ENCODE measurements around the gene COX4I2. TPM values are rescaled to one million over a fixed set of nuclear protein-coding genes. Genes with fewer than 3 reads are reported as not detected.
"Not testable (repeated sequence)": the region's sequence is repeated elsewhere in the genome, so short reads cannot be mapped to it uniquely, and the experiment has no call there.

Gene COX4I2
- total RNA-seq, 1 donor from 2014 or later: 7.9 TPM

- no peak for DNase-seq (ENCODE audit: low spot score)
Measured at GRCh38 chr20:31653561-31653960, 15.8 kb downstream of the COX4I2 start.

GRCh38 chr20:31654534-31654933 lies 16.8 kb downstream of the COX4I2 start:
- DNase-seq (ENCODE audit: low spot score): no peak

DNA sequence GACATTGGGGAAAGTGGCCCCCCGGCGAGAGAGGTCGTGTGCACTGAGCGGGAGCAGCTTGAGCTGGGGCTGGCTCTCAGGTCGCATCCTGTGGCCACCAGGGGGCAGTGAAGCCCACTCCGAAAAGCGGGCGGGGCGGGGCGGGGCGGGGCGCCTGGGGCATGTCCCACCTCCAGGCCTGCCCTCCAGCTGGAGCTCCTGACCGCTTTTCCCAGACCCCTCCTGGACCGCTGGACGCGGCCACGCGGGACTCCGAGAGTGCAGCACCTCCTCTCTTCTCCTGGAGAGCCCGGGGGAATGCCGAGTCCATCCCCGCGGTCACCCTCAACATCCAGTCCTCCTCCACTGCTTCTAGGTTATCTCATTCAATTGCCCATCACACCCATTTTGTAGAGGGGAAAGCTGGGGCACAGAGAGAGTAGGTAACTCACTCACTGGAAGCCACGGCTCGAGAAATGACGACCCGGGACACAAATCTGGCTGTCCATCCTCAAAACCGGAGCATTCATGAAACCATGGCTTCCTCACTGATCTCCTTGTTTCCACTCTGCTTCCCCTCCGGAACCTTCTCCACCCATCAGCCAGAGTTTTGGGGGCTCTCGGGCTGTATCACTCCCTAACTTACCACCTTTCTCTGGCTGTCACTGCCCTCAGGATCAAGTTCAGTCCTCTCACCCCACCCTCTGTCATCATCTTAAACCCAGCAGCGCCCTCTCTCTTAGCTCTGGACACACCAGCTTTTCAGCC lies 24.1 kb downstream of the COX4I2 start:
- peak; percentile 86 for DNase-seq (ENCODE audit: low spot score)

DNA sequence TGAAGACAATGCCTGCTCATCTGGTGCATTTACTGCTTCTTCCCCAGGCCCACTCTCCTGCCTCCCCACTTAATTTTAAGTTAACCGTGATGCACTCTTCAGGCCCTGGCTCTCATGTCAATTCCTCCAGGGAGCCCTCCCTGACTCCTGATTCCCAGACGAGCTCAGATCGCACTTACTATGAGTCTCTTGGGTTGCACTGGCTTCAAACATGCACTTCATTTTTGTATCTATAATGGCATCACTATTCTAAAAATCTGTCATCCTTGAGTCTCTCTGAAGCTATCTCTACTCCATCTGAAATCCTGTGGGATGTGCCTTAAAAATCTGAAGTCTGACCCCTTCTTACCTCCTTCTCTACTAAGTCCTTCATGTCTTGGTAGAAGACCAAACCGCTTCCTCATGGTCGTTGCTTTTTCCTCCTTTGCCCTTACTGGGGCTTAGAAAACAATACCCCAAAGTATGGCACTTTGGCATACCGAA lies 24.7 kb downstream of the COX4I2 start:
- DNase-seq (ENCODE audit: low spot score): no peak

GRCh38 chr20:31663524-31663837 lies 25.8 kb downstream of the COX4I2 start:
- DNase-seq (ENCODE audit: low spot score): no peak

- no peak for DNase-seq (ENCODE audit: low spot score)
Measured at GRCh38 chr20:31663838-31664695, 26.4 kb downstream of the COX4I2 start.

DNA sequence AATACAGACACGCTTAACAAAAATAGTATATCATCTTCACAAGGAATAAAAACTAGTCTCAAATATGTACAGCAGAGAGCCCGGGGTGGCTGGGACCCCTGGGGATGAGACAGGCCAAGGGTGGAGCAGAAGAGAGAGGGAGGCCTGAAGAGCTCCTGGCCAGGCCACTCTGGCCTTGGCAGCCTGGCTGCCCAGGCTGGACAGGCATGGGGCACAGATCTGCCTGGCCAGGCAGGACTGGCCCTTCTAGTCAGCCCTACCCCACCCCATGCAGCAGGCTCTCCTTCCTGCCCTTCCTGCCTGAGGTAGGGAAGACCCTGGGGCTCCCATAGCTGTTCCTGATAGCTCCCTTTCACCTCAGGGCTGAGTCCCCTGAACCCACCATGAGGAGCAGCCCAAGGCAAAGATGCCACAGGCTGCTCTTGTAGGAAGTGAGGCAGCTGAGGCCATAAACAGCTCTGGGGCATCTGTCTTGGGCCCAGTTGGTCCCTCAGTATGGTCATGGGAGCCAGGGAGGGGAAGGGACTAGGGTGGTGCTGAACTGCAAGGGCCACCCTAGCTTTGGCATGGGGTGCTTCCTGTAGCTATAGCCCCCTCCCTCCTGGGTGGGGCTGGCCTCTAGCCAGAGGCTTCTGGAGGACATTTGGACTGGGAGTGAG lies 27.1 kb downstream of the COX4I2 start:
- DNase-seq (ENCODE audit: low spot score): no peak

DNA sequence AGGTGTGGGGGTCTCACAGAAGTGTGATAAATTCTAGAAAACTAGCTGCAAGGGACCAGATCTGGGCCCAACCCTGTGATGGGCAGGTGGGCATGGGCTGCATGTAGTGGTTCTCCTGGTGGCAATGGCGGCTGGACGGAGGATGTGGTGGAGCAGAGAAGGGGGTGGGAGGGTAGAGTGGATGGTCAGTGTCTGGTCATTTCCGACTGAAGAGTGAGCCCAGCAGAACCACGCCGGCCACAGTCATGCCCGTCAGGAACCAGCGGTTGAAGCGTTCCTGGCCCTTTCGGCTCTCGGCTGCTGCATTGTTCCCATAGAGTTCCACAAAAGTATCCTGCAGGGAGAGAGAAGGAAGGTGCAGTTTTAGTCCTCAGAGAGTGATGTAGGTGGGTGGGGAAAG lies 28.0 kb downstream of the COX4I2 start:
- DNase-seq (ENCODE audit: low spot score): no peak

- DNase-seq (ENCODE audit: low spot score): no peak
Measured at GRCh38 chr20:31666258-31667042, 28.7 kb downstream of the COX4I2 start.

- no peak for DNase-seq (ENCODE audit: low spot score)
Measured at GRCh38 chr20:31667315-31668285, 29.9 kb downstream of the COX4I2 start.

- not testable (repeated sequence) for DNase-seq (ENCODE audit: low spot score)
Measured at GRCh38 chr20:31668944-31669343, 31.2 kb downstream of the COX4I2 start.

- no peak for DNase-seq (ENCODE audit: low spot score)
Measured at GRCh38 chr20:31669876-31670275, 32.2 kb downstream of the COX4I2 start.

- DNase-seq (ENCODE audit: low spot score): peak; percentile 61
Measured at GRCh38 chr20:31670371-31671228, 32.9 kb downstream of the COX4I2 start.

GRCh38 chr20:31671324-31671723 lies 33.6 kb downstream of the COX4I2 start:
- DNase-seq (ENCODE audit: low spot score): no peak

- DNase-seq (ENCODE audit: low spot score): no peak
Measured at GRCh38 chr20:31673435-31673834, 35.7 kb downstream of the COX4I2 start.

- DNase-seq (ENCODE audit: low spot score): no peak
Measured at GRCh38 chr20:31673943-31674463, 36.3 kb downstream of the COX4I2 start.

DNA sequence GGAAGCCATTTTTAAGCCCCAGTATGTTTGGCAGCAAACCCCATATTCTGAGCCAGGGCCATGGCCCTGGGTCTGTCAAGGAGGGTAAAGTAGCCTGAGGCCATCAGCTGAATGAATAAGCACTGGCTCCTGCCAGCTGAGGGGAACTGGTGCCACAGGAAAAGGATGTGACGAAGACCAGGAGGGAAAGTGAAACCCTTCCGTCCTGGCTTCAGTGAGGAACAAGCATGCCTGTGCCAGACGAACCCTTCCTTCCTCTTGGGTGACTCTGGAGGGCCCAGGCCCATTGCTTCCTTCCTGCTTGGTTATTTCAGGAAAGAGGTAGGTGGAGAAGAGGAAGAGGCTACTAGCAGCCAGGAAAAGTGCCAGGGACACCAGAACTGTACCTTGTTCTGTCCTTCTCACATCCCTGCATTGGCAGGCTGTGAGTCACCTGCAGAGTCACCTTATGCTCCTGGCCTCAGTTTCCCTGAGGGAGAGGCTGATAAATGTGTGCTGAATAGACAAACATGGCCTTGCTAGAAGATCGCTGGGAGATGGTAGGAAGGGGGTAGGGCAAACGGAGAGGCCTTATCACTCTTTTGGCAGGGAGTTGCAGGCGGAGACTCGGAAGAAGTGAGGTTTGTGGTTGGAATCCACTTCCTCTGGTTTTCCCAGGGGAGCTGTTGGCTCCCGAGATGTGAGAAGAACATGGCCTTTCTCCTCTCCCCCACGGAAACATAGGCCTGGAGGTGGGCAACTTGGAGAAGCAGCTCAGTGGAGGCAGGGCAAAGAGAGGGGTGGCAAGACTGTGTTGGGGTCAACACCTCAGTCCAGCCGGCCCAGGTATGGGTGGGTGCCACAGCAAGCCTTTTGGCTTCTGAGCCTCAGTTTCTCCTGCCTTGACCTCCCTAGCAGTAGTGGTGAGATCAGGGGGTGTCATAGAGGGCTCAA lies 37.4 kb downstream of the COX4I2 start:
- DNase-seq (ENCODE audit: low spot score): peak; percentile 71
